PC-9 (cell line): Measurements from ENCODE around the gene MALRD1.

Source experiments
- EZH2 ChIP-seq: fragments of 200-600 bp; sonication (generic); IDR thresholded peaks from 2 replicates; pipeline ENCODE4 v1.8.0; 2017; ENCODE audit warnings: antibody characterized with exemption, low read depth
- TF ChIP-seq, protein P1 (sequence below): fragments of 200-600 bp; sonication (generic); conservative IDR thresholded peaks from 2 replicates; pipeline ENCODE4 v1.6.1; 2017; ENCODE audit warnings: mixed run types, antibody characterized with exemption, mild to moderate bottlenecking, moderate library complexity

DNA sequence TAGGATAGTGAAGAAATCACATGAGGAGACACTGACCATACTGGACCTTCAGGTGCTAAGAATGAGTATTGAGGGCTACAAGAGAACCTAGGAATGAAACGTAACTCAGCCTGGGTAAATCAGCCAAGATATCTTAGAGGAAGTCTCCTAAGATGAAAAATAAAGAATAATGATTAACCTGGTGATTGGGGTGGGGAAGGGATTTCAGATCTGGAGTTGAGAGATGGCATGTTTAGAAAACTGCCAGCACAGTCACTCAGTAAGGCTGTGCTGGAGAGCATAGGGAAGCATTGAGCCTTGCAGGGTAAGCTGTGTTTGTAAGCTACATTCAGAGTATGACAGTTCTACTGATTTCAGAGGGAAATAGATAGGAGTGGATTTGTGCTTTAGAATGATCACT lies 1.9 kb upstream of the MALRD1 start:
- TF ChIP-seq, protein P1, sequence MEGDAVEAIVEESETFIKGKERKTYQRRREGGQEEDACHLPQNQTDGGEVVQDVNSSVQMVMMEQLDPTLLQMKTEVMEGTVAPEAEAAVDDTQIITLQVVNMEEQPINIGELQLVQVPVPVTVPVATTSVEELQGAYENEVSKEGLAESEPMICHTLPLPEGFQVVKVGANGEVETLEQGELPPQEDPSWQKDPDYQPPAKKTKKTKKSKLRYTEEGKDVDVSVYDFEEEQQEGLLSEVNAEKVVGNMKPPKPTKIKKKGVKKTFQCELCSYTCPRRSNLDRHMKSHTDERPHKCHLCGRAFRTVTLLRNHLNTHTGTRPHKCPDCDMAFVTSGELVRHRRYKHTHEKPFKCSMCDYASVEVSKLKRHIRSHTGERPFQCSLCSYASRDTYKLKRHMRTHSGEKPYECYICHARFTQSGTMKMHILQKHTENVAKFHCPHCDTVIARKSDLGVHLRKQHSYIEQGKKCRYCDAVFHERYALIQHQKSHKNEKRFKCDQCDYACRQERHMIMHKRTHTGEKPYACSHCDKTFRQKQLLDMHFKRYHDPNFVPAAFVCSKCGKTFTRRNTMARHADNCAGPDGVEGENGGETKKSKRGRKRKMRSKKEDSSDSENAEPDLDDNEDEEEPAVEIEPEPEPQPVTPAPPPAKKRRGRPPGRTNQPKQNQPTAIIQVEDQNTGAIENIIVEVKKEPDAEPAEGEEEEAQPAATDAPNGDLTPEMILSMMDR, result no peak
- no peak for TF ChIP-seq EZH2
